Stimulated activated CD4-positive, alpha-beta T cell treated with anti-CD3 and anti-CD28 coated beads, TNF-alpha, amount 100 ng/mL, for 1 hour (primary cell): ENCODE results near the gene KEL.

Experiments
- DNase-seq, 3 donors: peaks; one replicate each; pipeline ENCODE4 v3.0.0-alpha.2; 2020; ENCODE audit warnings: low read depth in 3 of 3, low spot score in 1 of 3

KEL gene

GRCh38 chr7:142961595-142961972 is 579 bp downstream of the KEL start:
- DNase-seq = no peak

DNA sequence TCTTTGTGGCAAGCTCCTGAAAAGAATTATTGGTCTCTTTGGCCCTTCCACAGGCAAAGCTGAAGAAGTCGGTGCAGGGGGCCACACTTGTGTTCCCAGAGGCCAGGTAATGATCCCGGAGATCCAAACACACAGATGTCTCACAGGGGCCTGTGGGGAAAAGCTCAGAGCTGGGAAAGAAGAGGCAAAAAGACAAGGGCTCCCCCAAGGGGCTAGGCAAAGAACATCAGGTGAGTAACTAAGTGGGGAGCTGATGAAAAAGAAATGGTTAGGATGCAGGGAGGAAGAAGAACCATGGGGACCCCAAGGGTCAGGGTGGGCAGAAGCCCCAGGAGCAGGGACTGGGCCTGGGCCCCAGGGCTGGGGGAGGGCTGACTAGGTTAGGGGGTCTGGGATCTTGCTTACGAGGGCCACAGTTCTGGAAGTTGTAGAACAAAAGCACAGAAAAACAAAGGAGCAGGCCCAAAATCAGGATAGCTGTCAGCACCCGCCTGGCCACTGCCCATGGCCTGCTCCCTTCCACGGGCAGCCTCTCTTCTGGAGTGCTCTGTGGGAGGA is 1.1 kb downstream of the KEL start:
- DNase-seq = no peak

DNA sequence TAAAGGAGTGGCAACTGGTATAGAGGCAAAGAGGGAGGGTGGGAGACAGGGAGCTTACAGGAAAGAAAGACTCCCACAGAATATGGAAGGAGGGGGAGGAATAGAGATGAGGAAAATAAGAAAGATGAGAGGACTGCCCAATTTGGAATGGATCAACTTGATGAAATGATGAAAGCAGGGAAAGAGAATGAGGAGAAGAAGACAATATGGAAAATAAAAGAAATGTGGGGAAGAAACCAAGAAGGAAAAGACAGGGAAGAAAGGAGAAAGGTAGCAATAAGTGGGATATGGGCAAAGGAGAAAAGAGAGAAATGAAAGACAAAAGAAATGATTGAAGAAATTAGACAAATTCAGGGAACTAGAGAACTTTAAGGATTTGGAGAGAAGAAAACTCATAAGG is 3.0 kb downstream of the KEL start:
- DNase-seq = no peak

GRCh38 chr7:142957723-142958122 is 4.4 kb downstream of the KEL start:
- DNase-seq = no peak

- no peak for DNase-seq
Observed at GRCh38 chr7:142956951-142957623, 5.1 kb downstream of the KEL start.

GRCh38 chr7:142954680-142955268 is 7.4 kb downstream of the KEL start:
- DNase-seq = no peak

- no peak for DNase-seq
Observed at GRCh38 chr7:142950235-142950634, 11.9 kb downstream of the KEL start.

- no peak for DNase-seq
Observed at GRCh38 chr7:142948603-142949002, 13.6 kb downstream of the KEL start.

GRCh38 chr7:142945001-142945400 is 17.2 kb downstream of the KEL start:
- DNase-seq = no peak

DNA sequence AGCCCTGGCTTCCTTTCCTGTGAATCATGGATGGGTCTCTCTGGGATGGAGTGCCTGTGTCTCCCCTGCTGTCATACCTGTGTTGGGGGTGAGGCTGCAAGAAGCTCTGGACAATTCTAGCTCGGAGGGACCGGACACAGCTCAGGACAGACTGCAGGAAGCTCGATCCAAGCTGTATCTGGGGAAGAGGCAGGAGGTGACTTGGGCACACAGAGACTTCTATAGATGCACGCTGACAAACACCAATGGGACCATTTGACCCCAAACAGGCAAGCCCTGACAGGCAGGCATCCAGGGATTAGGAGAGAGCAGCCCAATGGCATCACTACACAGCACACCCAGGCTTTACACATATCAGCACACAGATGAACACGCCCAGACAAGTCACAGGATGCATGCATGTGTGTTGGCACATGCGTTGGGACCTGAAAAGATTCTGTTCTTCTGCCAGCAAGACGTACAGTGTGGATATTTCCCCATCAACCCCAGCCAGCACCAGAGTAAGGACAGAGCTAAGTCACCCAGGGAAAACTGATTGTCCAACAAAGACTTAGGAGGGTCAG is 18.4 kb downstream of the KEL start:
- no peak for DNase-seq

DNA sequence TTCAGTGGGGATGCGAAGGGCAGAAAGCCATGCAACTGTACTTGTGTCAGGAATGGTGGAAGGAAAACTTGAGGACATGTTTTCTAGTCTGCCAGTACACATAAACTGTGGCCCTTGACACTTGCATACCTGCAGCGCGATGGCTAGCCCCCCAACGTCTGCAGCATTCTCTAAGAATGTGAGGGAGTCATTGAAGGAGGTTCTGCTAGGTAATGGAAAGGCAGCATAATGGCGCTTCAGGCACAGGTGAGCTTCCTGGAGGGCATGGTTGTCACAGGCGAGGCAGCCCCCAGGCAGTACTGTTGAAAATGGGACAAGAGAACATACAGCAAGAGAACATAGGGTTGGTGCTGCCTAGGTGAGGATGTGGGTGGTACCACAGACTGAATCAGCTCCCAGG is 19.4 kb downstream of the KEL start:
- DNase-seq = no peak

GRCh38 chr7:142941541-142941940 is 20.6 kb downstream of the KEL start:
- no peak for DNase-seq

- DNase-seq = no peak
Observed at GRCh38 chr7:142940966-142941535, 21.1 kb downstream of the KEL start.

DNA sequence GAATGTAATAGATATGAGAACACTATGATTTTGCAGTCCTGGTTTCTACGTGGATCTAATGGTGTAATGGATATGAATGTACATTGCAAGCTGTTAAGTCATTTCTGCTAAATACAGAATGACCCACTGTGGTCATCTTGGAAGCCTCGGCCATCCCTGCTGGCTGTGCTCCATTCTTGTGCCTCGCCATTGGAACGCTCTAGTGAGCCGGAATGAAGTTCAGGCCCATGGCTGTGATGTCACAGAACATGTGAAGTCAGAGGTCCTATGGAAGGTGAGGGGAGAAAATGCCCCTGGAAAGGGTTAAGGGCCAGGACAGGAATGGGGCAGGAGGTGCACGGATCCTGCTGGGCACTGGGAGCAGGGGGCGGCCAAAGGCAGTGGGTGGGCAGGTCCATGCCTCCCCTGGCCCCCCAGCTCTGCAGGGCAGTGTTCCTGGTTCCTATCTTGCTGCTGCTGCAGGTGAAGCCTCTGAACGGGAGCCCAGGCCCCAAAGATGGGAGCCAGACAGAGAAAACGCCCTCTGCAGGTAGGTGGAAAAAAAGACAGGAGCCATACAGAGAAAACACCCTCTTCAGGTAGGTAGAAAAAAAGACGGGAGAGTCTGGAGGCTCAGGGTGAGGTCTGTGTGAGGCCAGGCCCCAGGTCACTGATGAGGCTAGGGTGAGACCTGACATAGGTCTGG is 22.8 kb downstream of the KEL start, which contains the start of gene LLCFC1:
TSS of gene LLCFC1 (plus strand) at position 259 of the 685 bp plus-strand sequence. CDS start at position 397, 138 bp downstream.
- no peak for DNase-seq

GRCh38 chr7:142938611-142939010 is 23.6 kb downstream of the KEL start:
- DNase-seq = no peak

DNA sequence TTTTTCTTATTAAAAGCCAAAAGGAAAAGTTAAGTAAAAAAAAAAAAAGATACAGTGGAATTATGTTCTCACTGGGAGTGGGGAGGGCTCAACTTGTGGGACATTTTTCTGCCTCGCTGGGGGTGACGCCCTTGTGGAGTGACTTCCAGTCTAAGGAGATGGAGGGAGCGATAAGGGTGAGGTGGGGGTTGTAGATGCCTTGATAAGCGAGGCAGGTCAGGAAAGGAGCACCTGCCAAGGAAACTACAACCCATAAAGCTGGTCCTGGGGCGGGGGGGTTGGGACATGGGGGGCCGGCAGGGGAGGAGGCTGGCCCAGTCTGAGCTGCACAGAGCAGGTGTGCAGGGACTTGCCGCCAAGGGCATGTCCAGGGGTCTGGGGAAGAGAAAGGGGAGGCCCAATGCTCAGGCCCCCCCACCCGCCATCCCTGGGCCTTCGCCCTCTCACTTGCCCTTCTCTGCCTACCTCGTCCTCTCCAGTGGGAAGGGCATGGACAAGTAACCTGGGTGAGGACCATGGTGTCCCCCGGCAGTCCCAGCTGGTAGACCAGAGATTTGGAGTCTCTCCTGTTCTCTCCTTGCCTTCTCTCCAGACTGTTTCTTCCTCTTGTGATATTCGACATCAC is 26.1 kb downstream of the KEL start:
- DNase-seq = no peak

GRCh38 chr7:142934056-142934455 is 28.1 kb downstream of the KEL start:
- no peak for DNase-seq

GRCh38 chr7:142933624-142934023 is 28.5 kb downstream of the KEL start, which contains the start of gene TRPV5:
Gene TRPV5 (minus strand): TSS chr7:142933746. CDS start chr7:142933459, 287 bp downstream.
- DNase-seq = no peak

- no peak for DNase-seq
Observed at GRCh38 chr7:142933092-142933475, 29.1 kb downstream of the KEL start.

DNA sequence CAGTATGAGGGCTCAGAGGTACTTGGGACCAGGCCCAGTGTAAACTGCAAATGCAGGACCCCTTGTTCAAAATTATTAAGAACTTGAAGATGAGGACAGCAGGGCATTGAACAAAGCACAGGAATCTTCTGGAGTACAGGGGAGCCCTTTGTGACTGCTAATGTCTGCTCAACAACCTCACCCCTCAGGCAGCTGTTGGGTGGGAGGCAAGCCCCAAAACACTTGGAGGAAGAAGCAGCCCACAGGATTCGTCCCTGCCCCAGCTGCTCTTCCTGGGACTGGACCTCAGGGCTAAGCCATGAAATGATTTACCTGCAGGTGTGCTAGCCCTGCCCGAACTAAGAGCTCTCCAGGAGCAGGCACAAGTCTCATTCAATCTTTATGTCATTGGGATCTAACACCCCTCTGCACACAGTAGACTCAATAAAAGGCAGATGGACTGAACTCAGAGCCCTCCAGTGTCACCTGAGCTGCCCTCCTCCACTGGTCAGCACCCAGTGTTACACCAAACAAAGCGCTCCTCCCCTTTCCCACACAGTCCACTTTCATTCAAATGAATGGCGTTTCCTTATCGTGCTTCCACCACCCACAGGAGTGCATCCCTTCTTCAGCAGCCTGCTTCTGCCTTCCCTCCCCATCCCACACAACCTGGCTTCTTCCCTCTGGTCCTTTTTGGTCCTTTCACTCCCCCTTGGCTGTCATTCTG is 29.6 kb downstream of the KEL start:
- no peak for DNase-seq
